Measurements from ENCODE around the gene KIAA1549. TPM values are rescaled to one million over a fixed set of nuclear protein-coding genes. Genes with fewer than 3 reads are reported as not detected.
A peak's percentile ranks its signal among the peaks of the same experiment; 100 is the strongest.
"Not testable (repeated sequence)": the region's sequence is repeated elsewhere in the genome, so short reads cannot be mapped to it uniquely, and the experiment has no call there.

The KIAA1549 gene
- total RNA-seq, 1 experiment from 2014 or later: 6.0 TPM

DNA sequence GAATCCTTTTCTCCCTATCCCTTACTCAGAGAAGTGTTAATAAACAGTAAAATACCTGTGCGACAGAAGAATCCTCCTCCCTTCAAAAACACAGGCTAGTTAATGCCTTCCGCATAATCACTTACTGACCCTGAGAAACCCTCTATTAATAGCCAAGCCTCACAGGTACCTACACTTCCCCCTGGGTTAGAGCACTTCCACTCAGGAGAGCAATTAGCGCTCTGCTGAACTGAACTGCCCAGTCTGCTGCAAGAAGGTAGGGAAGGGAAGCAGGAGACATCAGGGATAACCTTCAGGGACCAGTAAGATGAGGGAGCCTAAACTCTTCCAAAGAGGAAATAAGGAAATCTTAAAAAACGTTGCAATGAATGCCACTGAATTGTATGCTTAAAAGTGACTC is 39.6 kb downstream of the KIAA1549 start:
- DNase-seq: no peak
- H3K27me3 ChIP-seq (ENCODE audit: control insufficient read depth, insufficient read depth, low read length): no peaks in the 10 kb centered on the region
- H3K36me3 ChIP-seq (replicated peaks; ENCODE audit: control insufficient read depth, insufficient read depth, low read length): no peaks in the 10 kb centered on the region
- H3K4me3 ChIP-seq (ENCODE audit: insufficient read depth, low read depth, low read length): no peak overlapping the region

GRCh38 chr7:138940602-138941001 is 40.6 kb downstream of the KIAA1549 start:
- not testable (repeated sequence) for H3K36me3 ChIP-seq (replicated peaks; ENCODE audit: control insufficient read depth, insufficient read depth, low read length); H3K4me3 ChIP-seq (ENCODE audit: insufficient read depth, low read depth, low read length); DNase-seq; H3K27me3 ChIP-seq (ENCODE audit: control insufficient read depth, insufficient read depth, low read length)

GRCh38 chr7:138937484-138937883 is 43.7 kb downstream of the KIAA1549 start:
- no peaks in the 10 kb centered on the region for H3K36me3 ChIP-seq (replicated peaks; ENCODE audit: control insufficient read depth, insufficient read depth, low read length)
- H3K27me3 ChIP-seq (ENCODE audit: control insufficient read depth, insufficient read depth, low read length): no peaks in the 10 kb centered on the region
- no peak overlapping the region for H3K4me3 ChIP-seq (ENCODE audit: insufficient read depth, low read depth, low read length)
- DNase-seq: no peak

- Histone ChIP-seq H3K36me3 (replicated peaks; ENCODE audit: control insufficient read depth, insufficient read depth, low read length) (no peaks in the 10 kb centered on the region), H3K27me3 (ENCODE audit: control insufficient read depth, insufficient read depth, low read length) (no peaks in the 10 kb centered on the region), H3K4me3 (ENCODE audit: insufficient read depth, low read depth, low read length) (no peak overlapping the region)
- DNase-seq: no peak
These were observed 45.7 kb downstream of the KIAA1549 start for GRCh38 chr7:138935465-138936011.

- Histone ChIP-seq H3K36me3 (replicated peaks; ENCODE audit: control insufficient read depth, insufficient read depth, low read length) (no peaks in the 10 kb centered on the region), H3K27me3 (ENCODE audit: control insufficient read depth, insufficient read depth, low read length) (no peaks in the 10 kb centered on the region), H3K4me3 (ENCODE audit: insufficient read depth, low read depth, low read length) (no peak overlapping the region)
- DNase-seq: no peak
These were observed 46.3 kb downstream of the KIAA1549 start for GRCh38 chr7:138934861-138935260.

DNA sequence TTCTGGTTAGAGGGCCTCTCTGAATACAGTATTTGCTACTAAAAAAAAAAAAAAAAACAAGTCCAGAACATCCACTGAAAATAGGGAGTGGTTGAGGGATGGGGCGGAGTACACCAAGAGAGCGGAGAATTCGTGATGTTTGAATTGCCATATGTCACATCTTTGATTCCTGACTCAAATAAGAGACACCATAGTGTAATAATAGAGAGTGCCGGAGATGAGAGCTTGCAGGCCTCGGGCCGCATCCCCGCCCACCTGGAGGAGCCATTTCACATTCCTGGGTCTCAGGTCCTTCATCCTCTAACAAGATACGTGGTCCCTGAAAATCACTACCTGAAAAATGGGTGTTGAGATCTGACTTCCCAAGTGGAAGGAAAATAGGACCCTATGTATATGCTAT is 46.8 kb downstream of the KIAA1549 start:
- Histone ChIP-seq H3K4me3 (ENCODE audit: insufficient read depth, low read depth, low read length) (no peak overlapping the region), H3K36me3 (replicated peaks; ENCODE audit: control insufficient read depth, insufficient read depth, low read length) (no peaks in the 10 kb centered on the region)

DNA sequence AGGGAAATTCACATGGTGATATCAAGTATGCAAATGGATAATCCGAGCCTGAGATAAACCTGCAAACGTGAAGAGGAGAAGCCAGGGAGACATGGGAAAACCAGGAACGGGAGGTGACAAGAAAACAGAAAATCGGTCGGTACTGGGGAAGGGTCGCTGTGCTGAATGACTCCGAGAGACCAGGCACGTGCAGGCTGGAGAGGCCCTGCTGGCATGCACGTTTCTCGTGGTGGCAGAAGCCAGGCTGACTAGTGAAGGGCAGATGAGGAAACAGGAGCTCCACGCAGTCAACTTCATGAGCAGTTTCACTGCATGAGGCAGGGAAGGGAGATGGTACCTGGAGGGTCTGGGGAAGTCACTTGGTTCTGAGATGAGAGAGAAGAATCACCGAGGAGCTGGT is 48.3 kb downstream of the KIAA1549 start:
- Histone ChIP-seq H3K4me3 (ENCODE audit: insufficient read depth, low read depth, low read length) (no peak overlapping the region), H3K27me3 (ENCODE audit: control insufficient read depth, insufficient read depth, low read length) (no peaks in the 10 kb centered on the region), H3K36me3 (replicated peaks; ENCODE audit: control insufficient read depth, insufficient read depth, low read length) (no peaks in the 10 kb centered on the region)
- DNase-seq: no peak

More for the DNA sequence above, 46.8 kb downstream of the KIAA1549 start:
- no peaks in the 10 kb centered on the region for H3K27me3 ChIP-seq (ENCODE audit: control insufficient read depth, insufficient read depth, low read length)
- no peak for DNase-seq

DNA sequence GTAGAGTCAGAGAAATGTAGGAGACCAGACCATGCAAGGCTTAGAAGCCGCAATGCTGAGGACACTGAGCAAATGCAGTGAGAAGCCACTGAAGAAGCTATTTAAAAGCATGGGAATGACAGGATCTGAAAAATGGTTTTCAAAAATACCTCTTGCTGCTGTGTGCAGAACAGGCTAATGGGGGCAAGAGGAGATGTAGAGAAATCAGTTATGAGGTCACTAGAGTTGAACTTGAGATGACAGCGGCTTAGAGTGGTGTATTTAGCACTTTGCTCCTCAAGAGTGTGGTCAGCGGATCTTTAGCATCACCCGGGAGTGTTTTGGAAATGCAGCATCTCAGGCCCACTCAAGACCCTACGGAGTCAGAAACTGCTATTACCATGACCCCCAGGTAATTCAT is 48.8 kb downstream of the KIAA1549 start:
- Histone ChIP-seq H3K27me3 (ENCODE audit: control insufficient read depth, insufficient read depth, low read length) (no peaks in the 10 kb centered on the region), H3K4me3 (ENCODE audit: insufficient read depth, low read depth, low read length) (no peak overlapping the region), H3K36me3 (replicated peaks; ENCODE audit: control insufficient read depth, insufficient read depth, low read length) (no peaks in the 10 kb centered on the region)
- DNase-seq: no peak

DNA sequence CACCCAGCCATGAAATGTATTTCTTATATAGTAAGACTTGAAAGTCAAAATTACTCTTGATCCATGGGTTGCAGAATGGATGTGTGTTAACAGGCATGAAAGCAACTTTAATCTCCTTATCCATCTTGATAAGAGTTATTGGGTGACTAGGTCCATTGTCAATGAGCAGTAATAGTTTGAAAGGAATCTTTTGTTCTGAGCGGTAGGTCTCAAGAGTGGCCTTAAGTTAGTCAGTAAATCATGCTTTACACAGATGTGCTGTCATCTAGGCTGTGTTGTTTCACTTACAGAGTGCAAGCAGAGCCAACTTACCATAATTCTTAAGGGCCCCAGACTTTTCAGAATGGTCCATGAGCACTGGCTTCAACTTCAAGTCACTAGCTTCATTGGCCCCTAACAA is 51.2 kb downstream of the KIAA1549 start:
- Histone ChIP-seq H3K27me3 (ENCODE audit: control insufficient read depth, insufficient read depth, low read length) (no peaks in the 10 kb centered on the region), H3K36me3 (replicated peaks; ENCODE audit: control insufficient read depth, insufficient read depth, low read length) (no peaks in the 10 kb centered on the region), H3K4me3 (ENCODE audit: insufficient read depth, low read depth, low read length) (no peak overlapping the region)
- DNase-seq: no peak

DNA sequence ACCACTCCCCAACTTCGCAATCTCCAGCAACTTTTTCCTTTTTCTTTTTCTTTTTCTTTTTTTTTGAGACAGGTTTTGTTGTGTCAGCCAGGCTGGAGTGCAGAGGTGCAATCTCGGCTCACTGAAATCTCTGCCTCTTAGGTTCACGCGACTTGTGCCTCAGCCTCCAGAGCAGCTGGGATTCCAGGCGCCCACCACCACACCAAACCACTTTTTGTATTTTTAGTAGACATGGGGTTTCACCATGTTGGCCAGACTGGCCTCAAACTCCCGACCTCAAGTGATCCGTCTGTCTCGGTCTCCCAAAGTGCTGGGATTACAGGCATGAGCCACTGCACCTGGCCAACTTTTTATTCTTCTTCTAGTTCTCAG is 55.0 kb downstream of the KIAA1549 start:
- Histone ChIP-seq H3K4me3 (ENCODE audit: insufficient read depth, low read depth, low read length) (no peak overlapping the region), H3K27me3 (ENCODE audit: control insufficient read depth, insufficient read depth, low read length) (no peaks in the 10 kb centered on the region), H3K36me3 (replicated peaks; ENCODE audit: control insufficient read depth, insufficient read depth, low read length) (no peaks in the 10 kb centered on the region)
- DNase-seq: no peak

DNA sequence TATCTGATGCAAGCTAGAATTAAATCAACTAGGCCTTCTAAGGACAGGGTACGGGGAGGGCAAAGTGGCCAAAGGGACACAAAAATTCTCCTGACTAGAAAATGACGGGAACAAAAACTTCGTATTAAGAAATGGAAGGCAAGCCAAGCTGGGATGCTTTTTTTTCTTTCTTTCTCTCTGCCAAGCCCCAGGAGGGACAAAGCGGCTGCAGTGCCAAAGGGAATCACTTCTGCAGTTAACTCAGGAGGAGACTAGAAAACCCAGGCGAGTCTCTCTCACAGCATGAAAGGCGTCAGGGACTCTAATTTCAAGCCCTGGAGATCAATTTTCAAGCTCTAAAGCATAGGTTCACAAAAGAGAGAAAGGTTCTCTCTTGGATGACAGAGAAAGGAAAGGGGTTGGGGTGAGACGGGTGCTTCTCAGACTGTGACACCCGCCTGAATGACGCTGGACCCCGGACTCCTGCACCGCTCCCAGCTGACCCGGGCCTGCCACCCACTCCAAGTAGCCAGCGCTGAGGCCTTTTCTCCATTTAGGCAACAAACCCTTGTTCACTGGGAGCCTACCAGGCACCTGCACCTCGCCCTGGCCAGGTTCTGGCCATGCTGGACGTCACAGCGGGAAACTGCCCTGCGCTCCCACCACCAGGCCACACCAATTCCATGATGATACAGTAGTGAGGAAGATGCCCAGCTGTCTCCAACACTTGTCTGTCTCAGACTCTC is 56.5 kb downstream of the KIAA1549 start:
- H3K27me3 ChIP-seq (ENCODE audit: control insufficient read depth, insufficient read depth, low read length): no peaks in the 10 kb centered on the region
- no peak overlapping the region for H3K4me3 ChIP-seq (ENCODE audit: insufficient read depth, low read depth, low read length)
- peak; percentile 66 for DNase-seq
- no peaks in the 10 kb centered on the region for H3K36me3 ChIP-seq (replicated peaks; ENCODE audit: control insufficient read depth, insufficient read depth, low read length)

DNA sequence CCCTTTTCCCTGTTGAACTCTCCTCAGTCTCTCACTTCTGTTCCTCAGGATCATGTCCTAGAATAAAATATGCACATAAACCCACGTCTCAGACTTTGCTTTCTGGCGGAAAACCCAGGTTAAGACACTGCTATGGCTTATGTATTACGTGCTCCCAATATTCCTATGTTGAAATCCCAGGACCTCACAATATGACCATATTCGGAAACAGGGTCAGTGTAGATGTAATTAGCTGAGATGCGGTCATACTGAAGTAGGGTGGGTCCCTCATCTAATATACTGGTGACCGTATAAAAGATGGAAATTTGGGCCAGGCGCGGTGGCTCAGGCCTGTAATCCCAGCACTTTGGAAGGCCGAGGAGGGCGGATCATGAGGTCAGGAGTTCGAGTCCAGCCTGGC is 59.9 kb downstream of the KIAA1549 start:
- H3K4me3 ChIP-seq (ENCODE audit: insufficient read depth, low read depth, low read length): no peak overlapping the region
- peaks cover 1% of the 10 kb centered on the region; the same call in 1 of the 2 replicates for H3K36me3 ChIP-seq (replicated peaks; ENCODE audit: control insufficient read depth, insufficient read depth, low read length)
- DNase-seq: no peak
- no peaks in the 10 kb centered on the region for H3K27me3 ChIP-seq (ENCODE audit: control insufficient read depth, insufficient read depth, low read length)

- Histone ChIP-seq H3K27me3 (ENCODE audit: control insufficient read depth, insufficient read depth, low read length) (no peaks in the 10 kb centered on the region), H3K36me3 (replicated peaks; ENCODE audit: control insufficient read depth, insufficient read depth, low read length) (peaks cover 1% of the 10 kb centered on the region; the same call in 1 of the 2 replicates), H3K4me3 (ENCODE audit: insufficient read depth, low read depth, low read length) (no peak overlapping the region)
- peak; percentile 47 for DNase-seq
These were observed 61.3 kb downstream of the KIAA1549 start for GRCh38 chr7:138919911-138920310.

DNA sequence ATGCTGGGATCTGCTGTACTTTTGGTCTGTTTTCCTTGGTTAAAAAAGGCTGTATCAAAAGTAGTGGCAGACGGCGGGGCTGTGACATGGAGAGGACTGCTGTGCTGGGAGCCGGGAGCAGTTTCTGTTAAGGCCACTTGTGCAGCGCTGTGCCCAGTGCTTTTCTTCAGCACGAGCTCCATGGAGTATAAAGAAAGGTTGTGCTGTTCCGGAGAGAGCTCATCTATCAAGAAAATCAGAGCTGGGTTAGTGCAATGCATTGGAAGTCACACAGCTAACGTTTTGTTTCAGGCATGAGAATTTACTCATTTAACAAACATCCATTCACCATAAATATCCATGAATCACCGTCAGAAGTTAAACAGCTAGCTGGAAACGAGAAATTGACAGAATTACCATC is 62.0 kb downstream of the KIAA1549 start:
- H3K27me3 ChIP-seq (ENCODE audit: control insufficient read depth, insufficient read depth, low read length): no peaks in the 10 kb centered on the region

GRCh38 chr7:138918756-138919155 is 62.4 kb downstream of the KIAA1549 start:
- H3K27me3 ChIP-seq (ENCODE audit: control insufficient read depth, insufficient read depth, low read length): no peaks in the 10 kb centered on the region
- H3K4me3 ChIP-seq (ENCODE audit: insufficient read depth, low read depth, low read length): no peak overlapping the region
- no peak for DNase-seq
- H3K36me3 ChIP-seq (replicated peaks; ENCODE audit: control insufficient read depth, insufficient read depth, low read length): peaks cover 1% of the 10 kb centered on the region; the same call in 1 of the 2 replicates

More for the DNA sequence above, 62.0 kb downstream of the KIAA1549 start:
- no peak overlapping the region for H3K4me3 ChIP-seq (ENCODE audit: insufficient read depth, low read depth, low read length)
- DNase-seq: no peak
- H3K36me3 ChIP-seq (replicated peaks; ENCODE audit: control insufficient read depth, insufficient read depth, low read length): peaks cover 1% of the 10 kb centered on the region; the same call in 1 of the 2 replicates
